ENCODE measurements around the gene C6orf136. TPM values are rescaled to one million over a fixed set of nuclear protein-coding genes. Genes with fewer than 3 reads are reported as not detected.

C6orf136 gene
- total and polyA plus RNA-seq, 9 of the 15 experiments (the other 6 are each of a cell fraction or from before 2014, with no cell fraction given) = 14.1 to 63.1 (median 18.4) TPM

DNA sequence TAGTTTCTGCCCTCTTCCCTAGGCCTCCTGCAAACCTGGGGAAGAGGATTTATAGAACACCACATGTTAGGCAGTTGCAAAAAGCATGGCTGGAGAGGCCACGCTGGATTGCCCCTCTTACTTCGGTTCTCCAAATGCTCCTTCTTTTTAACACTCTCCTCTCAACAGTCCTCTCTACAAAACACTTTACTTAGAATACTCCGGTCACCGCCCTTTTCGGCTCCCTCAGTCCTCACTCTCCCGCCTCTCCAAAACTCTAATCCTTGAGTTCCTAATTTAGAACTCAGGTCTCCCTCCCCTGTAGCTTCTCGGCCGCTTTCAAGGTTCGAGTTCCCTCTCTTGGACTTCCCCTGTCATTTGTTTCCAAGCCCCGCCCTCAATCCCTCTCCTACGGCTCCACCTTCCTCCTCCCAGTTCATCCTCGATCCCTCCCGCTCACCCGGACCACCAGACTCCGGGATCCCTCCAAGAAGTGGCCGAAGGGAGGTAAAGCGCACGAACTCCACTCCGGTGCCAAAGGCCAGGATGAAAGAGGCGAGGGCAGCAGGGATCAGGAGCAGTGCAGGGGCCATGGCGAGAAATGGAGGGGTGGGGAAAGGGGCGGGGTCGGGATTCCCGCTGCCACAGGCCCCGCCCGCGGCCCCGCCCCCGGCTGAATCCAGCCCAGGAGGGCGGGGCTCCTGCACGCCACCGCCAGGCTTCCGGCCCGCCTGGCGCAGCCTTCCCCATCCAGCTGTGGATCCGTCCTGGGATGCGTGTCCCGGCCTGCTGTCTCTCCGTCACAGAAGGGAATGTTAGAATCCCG is 43.7 kb downstream of the C6orf136 start, which contains the start of gene NRM (continued):
- TF ChIP-seq CHD7 (IDR thresholded peaks at IDR 0.05; ENCODE audit: low read depth, low read length) (no peak), ETV6 (IDR thresholded peaks at IDR 0.05; ENCODE audit: borderline replicate concordance in 1 of 2, low read depth in 2 of 2, low read length in 1 of 2) (no peak), ETV6 (CRISPR knock-in tag; IDR thresholded peaks at IDR 0.05; ENCODE audit: borderline replicate concordance) (no peak), FOXK1 (CRISPR knock-in tag; IDR thresholded peaks at IDR 0.05; ENCODE audit: borderline replicate concordance) (no peak), ATF4 (CRISPR knock-in tag; IDR thresholded peaks at IDR 0.05) (no peak), TAF7 (tag; IDR thresholded peaks at IDR 0.05) (no peak), ZNF589 (CRISPR knock-in tag; IDR thresholded peaks at IDR 0.05; ENCODE audit: low read depth) (no peak), RBM15 (IDR thresholded peaks at IDR 0.05; ENCODE audit: insufficient read depth, low read length) (no peak), FOXM1 (IDR thresholded peaks at IDR 0.05; ENCODE audit: low read depth) (no peak), FOXM1 (CRISPR knock-in tag; IDR thresholded peaks at IDR 0.05; ENCODE audit: low read depth) (no peak), SAFB2 (IDR thresholded peaks at IDR 0.05; ENCODE audit: borderline replicate concordance, low read depth, low read length, severe bottlenecking) (no peak), JUN (IDR thresholded peaks at IDR 0.05; ENCODE audit: borderline replicate concordance, low read depth, low read length) (no peak; the same call in 1 of the 2 replicates), JUN (CRISPR knock-in tag; IDR thresholded peaks at IDR 0.05; ENCODE audit: borderline replicate concordance) (no peak), ZFP1 (CRISPR knock-in tag; IDR thresholded peaks at IDR 0.05) (no peak), NCOA4 (IDR thresholded peaks at IDR 0.05; ENCODE audit: partially characterized antibody) (no peak), ZNF431 (CRISPR knock-in tag; IDR thresholded peaks at IDR 0.05) (no peak)

Data from K562 (cell line).